NB4 (cell line): ENCODE data around the gene KRT72.

Source experiments
- CTCF ChIP-seq: IDR thresholded peaks from one replicate; pipeline ENCODE4 v1.5.1; 2012; ENCODE audit warnings: low read depth, low read length
- MAX ChIP-seq: IDR thresholded peaks from 2 replicates; pipeline ENCODE4 v1.6.1; 2011; ENCODE audit warnings: low read depth, low read length
- MYC ChIP-seq: IDR thresholded peaks from 2 replicates; pipeline ENCODE4 v1.6.1; 2011; ENCODE audit warnings: low read depth, low read length
- POLR2A ChIP-seq: IDR thresholded peaks from 2 replicates; pipeline ENCODE4 v1.6.1; 2011; ENCODE audit warnings: mild to moderate bottlenecking; ENCODE audit not compliant: insufficient read length; ENCODE audit errors: extremely low read depth

- TF ChIP-seq MAX (no peak), CTCF (no peak), POLR2A (no peak), MYC (no peak)
Observed at GRCh38 chr12:52614381-52615207, 13.3 kb upstream of the KRT72 start.
